ENCODE measurements around the gene ZFYVE28.

DNA sequence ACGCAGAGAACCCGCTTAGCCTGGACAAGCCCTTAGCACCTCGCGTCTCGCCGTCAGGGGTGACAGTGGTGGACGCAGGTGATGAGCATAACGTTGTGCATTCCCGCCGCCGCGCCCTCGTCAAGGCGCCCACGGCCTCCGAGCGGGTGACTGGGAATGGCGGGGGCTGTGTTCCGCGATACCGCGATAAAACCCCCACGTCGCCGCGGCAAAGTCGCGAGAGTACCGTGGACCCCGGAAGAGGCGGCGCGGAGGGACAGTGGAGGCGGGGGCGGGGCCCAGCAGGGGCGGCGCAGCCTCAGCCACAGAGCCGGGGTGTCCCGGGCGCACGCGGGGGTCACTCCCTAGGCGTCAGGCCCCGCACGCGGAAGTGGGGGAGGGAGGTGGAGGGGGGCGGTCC lies 53.8 kb downstream of the ZFYVE28 start:
- TF ChIP-seq GATA2 (IDR thresholded peaks at IDR 0.05; ENCODE audit: low read depth, low read length) (no peak), GATA3 (IDR thresholded peaks at IDR 0.05; ENCODE audit: low read depth, low read length) (no peak)

Data from SH-SY5Y (cell line).